Stimulated activated CD4-positive, alpha-beta T cell treated with anti-CD3 and anti-CD28 coated beads, Interleukin-4, amount 100 ng/mL, for 4 hours (primary cell): ENCODE data around the gene AEN.

Source experiments
- DNase-seq, 2 experiments: peaks; one replicate each; pipeline ENCODE4 v3.0.0-alpha.2; 2020

Gene AEN

GRCh38 chr15:88680241-88681001 is 59.3 kb downstream of the AEN start:
- DNase-seq = no peak

- DNase-seq = no peak
Observed at GRCh38 chr15:88681610-88682221, 60.6 kb downstream of the AEN start.
